Esophagus squamous epithelium (tissue), 5 donors: ENCODE results near the gene ABHD6. TPM values are rescaled to one million over a fixed set of nuclear protein-coding genes. Genes with fewer than 3 reads are reported as not detected.
"Not testable (repeated sequence)": the region's sequence is repeated elsewhere in the genome, so short reads cannot be mapped to it uniquely, and the experiment has no call there.

Experiments
- DNase-seq: peaks from one replicate; lab custom pipeline; 2025; lab: John Stamatoyannopoulos, UW
- H3K27ac ChIP-seq, 4 donors: fragments of 200-600 bp; sonication (generic); one replicate each; pipeline ENCODE4 v1.5.1; 2016 to 2019; ENCODE audit warnings: mild to moderate bottlenecking in 1 of 4
- H3K27me3 ChIP-seq, 4 donors: fragments of 200-600 bp; sonication (generic); 1 replicate in 3 of 4; 2 replicates in 1 of 4; pipeline versions ENCODE4 v1.5.1 to v1.6.0; 2017 to 2021; ENCODE audit warnings: antibody characterized with exemption in 1 of 4
- H3K36me3 ChIP-seq, 3 donors: fragments of 200-600 bp; sonication (generic); one replicate each; pipeline ENCODE4 v1.5.1; 2016 to 2019
- H3K4me1 ChIP-seq, 3 donors: fragments of 200-600 bp; sonication (generic); one replicate each; pipeline ENCODE4 v1.5.1; 2017 to 2019
- H3K4me3 ChIP-seq, 4 donors: fragments of 200-600 bp; sonication (generic); 1 replicate in 3 of 4; 2 replicates in 1 of 4; pipeline ENCODE4 v1.5.1; 2016 to 2019; ENCODE audit warnings: mild to moderate bottlenecking in 2 of 4, moderate library complexity in 1 of 4
- H3K9me3 ChIP-seq, 3 donors: fragments of 200-600 bp; sonication (generic); one replicate each; pipeline ENCODE4 v1.5.1; 2016 to 2019
- POLR2A ChIP-seq, 4 donors: fragments of 450-650 bp; IDR thresholded peaks; one replicate each; pipeline ENCODE4 v1.6.1; 2017; ENCODE audit warnings: antibody characterized with exemption in 4 of 4, mild to moderate bottlenecking in 4 of 4, moderate library complexity in 3 of 4
- whole genome bisulfite sequencing, 2 donors: methylation state at CpG; one replicate each; pipeline ENCODE4 v1.1.5; 2018; 5-methylcytosine and 5-hydroxymethylcytosine counted together
- intact Hi-C: fragments of 100-400 bp; cut with DNase I; formaldehyde crosslinking; loops from one replicate; pipeline ENCODE4 v1.15.0; 2022
- total RNA-seq, 4 donors: library from RNA; depleted of rRNA; stranded (reverse); fragments of >200 nt; gene quantifications; one replicate each; pipeline ENCODE4 v1.1.0, GENCODE V29; 2016
- TF ChIP-seq, protein P1 (sequence below), 6 experiments: fragments of 450-650 bp in 4 of 6; fragments of 200-600 bp in 2 of 6; sonication (generic) in 2 of 6; IDR thresholded peaks; one replicate each; pipeline ENCODE4 v1.5.1; 2016 to 2019; ENCODE audit warnings: antibody characterized with exemption in 6 of 6, mild to moderate bottlenecking in 4 of 6, moderate library complexity in 4 of 6
- donor health status: DM: yes; HTN: yes; CAD: no.

ABHD6 gene
- total RNA-seq, 4 donors from 2014 or later: 5.8 to 16.5 (median 8.9) TPM

DNA sequence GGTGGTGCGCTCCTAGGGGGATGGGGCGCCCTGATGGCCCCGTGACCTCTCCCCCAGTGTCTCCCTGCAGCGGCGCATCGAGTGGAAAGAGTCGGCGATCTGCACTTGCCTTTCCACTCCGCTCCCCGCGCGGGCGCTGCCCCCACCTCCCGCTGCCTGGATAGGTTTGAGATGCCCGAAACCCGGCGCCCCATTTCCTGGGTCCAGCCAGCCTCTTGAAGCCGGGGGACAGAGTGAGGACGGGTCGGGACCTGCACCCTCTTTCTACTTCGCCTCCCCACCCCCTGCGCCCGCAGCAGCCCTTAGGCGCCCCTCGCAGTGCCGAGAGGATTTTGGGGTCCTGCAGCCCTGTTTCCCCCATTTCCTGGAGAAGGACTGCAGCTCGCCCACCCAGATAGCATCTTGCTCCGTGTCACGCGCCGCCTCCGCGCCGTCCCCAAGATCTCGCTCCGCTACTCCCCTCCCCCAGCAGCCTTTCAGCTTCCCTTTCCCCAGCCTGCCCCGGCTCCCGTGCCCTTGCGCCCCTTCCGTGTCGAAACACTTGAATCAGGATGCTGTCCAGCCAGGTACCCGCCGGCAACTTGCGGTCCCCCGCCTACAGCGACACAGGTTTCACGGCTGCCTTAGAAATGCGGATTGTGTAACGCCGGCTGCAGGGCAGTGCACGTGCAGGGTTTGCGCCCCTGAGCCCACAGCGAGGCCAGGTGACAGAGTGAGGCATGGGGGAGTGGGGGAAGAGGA lies 519 bp downstream of the ABHD6 start:
- intact Hi-C loops: no loop called here
- no peaks in the 10 kb centered on the region for H3K36me3 ChIP-seq
- DNase-seq: peak; percentile 21
- WGBS, 2 donors: 0% methylated on average over 23 to 28 of the region's 53 CpGs
- peak overlapping the region; percentile 88 to 94 (median 89) for H3K27ac ChIP-seq
- TF ChIP-seq, protein P1, sequence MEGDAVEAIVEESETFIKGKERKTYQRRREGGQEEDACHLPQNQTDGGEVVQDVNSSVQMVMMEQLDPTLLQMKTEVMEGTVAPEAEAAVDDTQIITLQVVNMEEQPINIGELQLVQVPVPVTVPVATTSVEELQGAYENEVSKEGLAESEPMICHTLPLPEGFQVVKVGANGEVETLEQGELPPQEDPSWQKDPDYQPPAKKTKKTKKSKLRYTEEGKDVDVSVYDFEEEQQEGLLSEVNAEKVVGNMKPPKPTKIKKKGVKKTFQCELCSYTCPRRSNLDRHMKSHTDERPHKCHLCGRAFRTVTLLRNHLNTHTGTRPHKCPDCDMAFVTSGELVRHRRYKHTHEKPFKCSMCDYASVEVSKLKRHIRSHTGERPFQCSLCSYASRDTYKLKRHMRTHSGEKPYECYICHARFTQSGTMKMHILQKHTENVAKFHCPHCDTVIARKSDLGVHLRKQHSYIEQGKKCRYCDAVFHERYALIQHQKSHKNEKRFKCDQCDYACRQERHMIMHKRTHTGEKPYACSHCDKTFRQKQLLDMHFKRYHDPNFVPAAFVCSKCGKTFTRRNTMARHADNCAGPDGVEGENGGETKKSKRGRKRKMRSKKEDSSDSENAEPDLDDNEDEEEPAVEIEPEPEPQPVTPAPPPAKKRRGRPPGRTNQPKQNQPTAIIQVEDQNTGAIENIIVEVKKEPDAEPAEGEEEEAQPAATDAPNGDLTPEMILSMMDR (IDR thresholded peaks at IDR 0.05): no peak
- TF ChIP-seq POLR2A (IDR thresholded peaks at IDR 0.05): no peak
- peaks cover 13 to 62% (median 28%) of the 10 kb centered on the region in 3 donors for H3K4me1 ChIP-seq
- H3K9me3 ChIP-seq: no peaks in the 10 kb centered on the region
- H3K4me3 ChIP-seq: peak overlapping the region; percentile 84 to 94 (median 91)
- no peaks in the 10 kb centered on the region for H3K27me3 ChIP-seq

DNA sequence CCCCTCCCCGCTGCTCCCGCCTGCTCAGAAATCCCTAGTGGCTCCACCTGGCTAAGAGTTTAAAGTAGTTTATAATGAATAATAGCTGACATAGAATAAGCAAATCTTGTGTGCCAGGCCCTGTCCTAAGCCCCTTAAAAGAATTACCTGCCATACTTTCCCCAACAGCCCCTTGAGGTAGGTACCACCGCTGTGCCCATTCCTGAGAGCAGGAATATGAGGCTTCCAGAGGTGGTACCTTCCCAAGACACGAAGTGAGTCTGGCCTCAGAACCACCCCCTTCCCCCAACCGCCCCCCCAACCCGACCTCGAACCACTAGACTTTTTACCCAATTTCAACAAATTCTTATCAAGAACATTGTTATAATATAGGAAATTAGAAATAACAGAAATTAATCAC lies 1.2 kb downstream of the ABHD6 start:
- DNase-seq: no peak
- no peaks in the 10 kb centered on the region for H3K36me3 ChIP-seq
- whole genome bisulfite sequencing, 2 donors: 56 to 60% methylated on average over 7 of the region's 7 CpGs
- no peak for TF ChIP-seq POLR2A (IDR thresholded peaks at IDR 0.05)
- H3K4me3 ChIP-seq: peak overlapping the region; percentile 84 to 94 (median 91)
- peak overlapping the region in 1 of 4 donors; percentile 90 for H3K27ac ChIP-seq
- H3K27me3 ChIP-seq: no peaks in the 10 kb centered on the region
- H3K4me1 ChIP-seq: peaks cover 13 to 70% (median 28%) of the 10 kb centered on the region in 3 donors
- intact Hi-C loops: no loop called here
- H3K9me3 ChIP-seq: no peaks in the 10 kb centered on the region

DNA sequence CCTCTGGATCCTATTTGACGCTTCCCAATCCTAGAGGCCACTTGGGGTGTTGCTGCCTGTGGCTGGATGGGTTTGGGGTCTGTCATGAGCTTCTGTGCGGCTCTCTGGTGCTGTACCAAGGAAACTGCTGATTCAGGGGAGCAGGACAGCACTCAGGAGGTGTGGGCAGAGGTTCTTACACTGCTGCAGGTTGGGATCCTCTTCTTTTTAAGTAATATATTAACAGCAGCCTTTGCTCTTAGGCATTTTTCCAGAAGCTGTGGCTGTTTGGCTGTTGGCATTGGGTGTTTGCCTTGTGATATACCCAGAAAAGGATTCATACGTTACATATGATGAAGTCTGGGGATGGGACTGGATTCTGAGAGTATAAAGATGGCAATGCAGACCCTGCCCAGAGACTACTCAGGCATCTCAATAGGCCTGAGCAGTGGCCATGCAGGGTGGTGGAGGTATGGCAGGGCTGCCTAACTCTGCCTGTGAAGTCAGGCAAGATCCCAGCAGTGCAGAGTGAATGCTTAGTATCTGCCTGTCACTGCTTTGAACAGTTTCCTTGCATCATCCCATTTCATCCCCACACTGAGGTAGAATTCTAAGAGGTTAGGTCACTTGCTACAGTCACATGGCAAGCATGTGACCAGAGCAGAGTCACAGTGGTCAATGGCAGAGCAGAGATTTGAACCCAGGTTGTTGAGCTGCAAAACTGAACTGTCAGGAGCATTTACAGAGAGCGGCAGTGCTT lies 3.9 kb downstream of the ABHD6 start:
- peak overlapping the region in 2 of 4 donors; percentile 39 to 51 for H3K27ac ChIP-seq
- H3K4me3 ChIP-seq: no peak overlapping the region
- no peaks in the 10 kb centered on the region for H3K9me3 ChIP-seq
- 80 to 82% methylated on average over 3 of the region's 4 CpGs for WGBS, 2 donors
- H3K27me3 ChIP-seq: no peaks in the 10 kb centered on the region
- H3K4me1 ChIP-seq: peaks cover 11 to 63% (median 25%) of the 10 kb centered on the region in 3 donors
- no peak for DNase-seq
- intact Hi-C loops: no loop called here
- TF ChIP-seq POLR2A (IDR thresholded peaks at IDR 0.05): no peak
- TF ChIP-seq, protein P1 (IDR thresholded peaks at IDR 0.05): no peak
- no peaks in the 10 kb centered on the region for H3K36me3 ChIP-seq

DNA sequence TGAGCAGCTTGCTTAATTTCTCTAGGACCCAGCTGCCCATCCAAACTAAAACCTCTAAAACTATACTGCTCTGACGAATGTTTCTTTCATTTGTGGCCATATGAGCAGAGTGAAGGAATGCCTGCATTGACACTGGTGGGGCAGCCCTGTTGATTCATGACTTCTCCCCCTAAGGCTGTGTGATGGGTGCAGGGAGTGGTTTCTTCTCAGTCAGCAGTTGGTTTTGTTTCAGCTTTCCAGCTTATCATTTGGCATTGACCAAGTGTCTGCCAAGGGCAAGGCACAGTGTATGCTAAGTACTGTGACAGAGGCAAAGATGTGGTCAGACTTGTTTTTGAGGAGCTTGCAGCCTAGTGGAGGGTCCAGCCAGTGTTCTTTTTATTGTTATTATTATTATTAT lies 4.7 kb downstream of the ABHD6 start:
- WGBS, 2 donors: 25 to 40% methylated on average over 1 of the region's 1 CpG
- no peak for TF ChIP-seq POLR2A (IDR thresholded peaks at IDR 0.05)
- TF ChIP-seq, protein P1 (IDR thresholded peaks at IDR 0.05): no peak
- Histone ChIP-seq H3K27me3 (no peaks in the 10 kb centered on the region), H3K4me1 (peaks cover 6 to 59% (median 21%) of the 10 kb centered on the region in 3 donors), H3K36me3 (no peaks in the 10 kb centered on the region), H3K4me3 (no peak overlapping the region), H3K27ac (peak overlapping the region in 3 of 4 donors; percentile 15 to 51 (median 39)), H3K9me3 (no peaks in the 10 kb centered on the region)
- no peak for DNase-seq
- intact Hi-C loops: no loop called here

DNA sequence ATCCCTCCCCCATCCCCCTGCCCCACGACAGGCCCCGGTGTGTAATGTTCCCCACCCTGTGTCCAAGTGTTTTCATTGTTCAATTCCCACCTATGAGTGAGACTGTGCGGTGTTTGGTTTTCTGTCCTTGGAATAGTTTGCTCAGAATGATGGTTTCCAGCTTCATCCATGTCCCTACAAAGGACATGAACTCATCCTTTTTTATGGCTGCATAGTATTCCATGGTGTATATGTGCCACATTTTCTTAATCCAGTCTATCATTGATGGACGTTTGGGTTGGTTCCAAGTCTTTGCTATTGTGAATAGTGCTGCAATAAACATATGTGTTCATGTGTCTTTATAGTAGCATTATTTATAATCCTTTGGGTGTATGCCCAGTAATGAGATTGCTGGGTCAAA lies 5.3 kb downstream of the ABHD6 start:
- H3K27me3 ChIP-seq, intact Hi-C loops, H3K36me3 ChIP-seq, H3K27ac ChIP-seq, H3K4me3 ChIP-seq, DNase-seq, H3K9me3 ChIP-seq: not testable (repeated sequence)
- WGBS, 2 donors: 67% methylated on average over 3 to 4 of the region's 4 CpGs
- peaks cover 6 to 59% (median 21%) of the 10 kb centered on the region in 3 donors for H3K4me1 ChIP-seq
